ENCODE results near the gene MITD1.

The MITD1 gene

GRCh38 chr2:99171377-99172140, 9.3 kb downstream of the MITD1 start:
- no peak for TF ChIP-seq CTCF (IDR thresholded peaks at IDR 0.05)

GRCh38 chr2:99169534-99169933, 11.3 kb downstream of the MITD1 start:
- TF ChIP-seq CTCF (IDR thresholded peaks at IDR 0.05), result no peak

GRCh38 chr2:99166218-99166617, 14.6 kb downstream of the MITD1 start:
- no peak for TF ChIP-seq CTCF (IDR thresholded peaks at IDR 0.05)

- TF ChIP-seq CTCF (IDR thresholded peaks at IDR 0.05), result no peak
Observed at GRCh38 chr2:99159594-99159993, 21.3 kb downstream of the MITD1 start.

GRCh38 chr2:99158599-99158998, 22.3 kb downstream of the MITD1 start:
- no peak for TF ChIP-seq CTCF (IDR thresholded peaks at IDR 0.05)

GRCh38 chr2:99156891-99157290, 24.0 kb downstream of the MITD1 start:
- no peak for TF ChIP-seq CTCF (IDR thresholded peaks at IDR 0.05)

- TF ChIP-seq CTCF (IDR thresholded peaks at IDR 0.05), result no peak
Observed at GRCh38 chr2:99154643-99155536, 26.0 kb downstream of the MITD1 start, which contains the start of the genes LIPT1 and TSGA10. LIPT1 (plus strand) TSS chr2:99154967; CDS start chr2:99161958, 6,991 bp downstream. TSGA10 (minus strand) TSS chr2:99154942; CDS start chr2:99109439, 45,503 bp downstream.
